Mesothelial cell of epicardium (in vitro differentiated cells): ENCODE measurements around the gene DTNB. TPM values are rescaled to one million over a fixed set of nuclear protein-coding genes. Genes with fewer than 3 reads are reported as not detected.

Source experiments
- DNase-seq, 2 experiments: peaks; one replicate each; pipeline ENCODE4 v3.0.0; 2021; ENCODE audit warnings: low spot score in 2 of 2; ENCODE audit not compliant: unreplicated experiment in 2 of 2
- H3K27ac Mint-ChIP-seq: 2 replicates; pipeline ENCODE4 v1.8.0; 2021; ENCODE audit warnings: mixed read lengths
- H3K27me3 Mint-ChIP-seq: 2 replicates; pipeline ENCODE4 v1.8.0; 2021; ENCODE audit warnings: low read depth, mixed read lengths
- H3K36me3 Mint-ChIP-seq: 2 replicates; pipeline ENCODE4 v1.8.0; 2021; ENCODE audit warnings: mixed read lengths
- H3K4me1 Mint-ChIP-seq: 2 replicates; pipeline ENCODE4 v1.8.0; 2021; ENCODE audit warnings: mixed read lengths
- H3K4me3 Mint-ChIP-seq: 2 replicates; pipeline ENCODE4 v1.8.0; 2021; ENCODE audit warnings: mild to moderate bottlenecking, moderate library complexity, mixed read lengths
- H3K9me3 Mint-ChIP-seq: 2 replicates; pipeline ENCODE4 v1.8.0; 2021; ENCODE audit warnings: mixed read lengths
- total RNA-seq: library from RNA; stranded (reverse); gene quantifications from 3 replicates; pipeline ENCODE4 v1.2.1, GENCODE V29; 2021
- TF ChIP-seq, protein P1 (sequence below): fragments of 200-600 bp; sonication (generic); IDR thresholded peaks from one replicate; pipeline ENCODE4 v1.5.0; 2021; ENCODE audit warnings: antibody characterized with exemption; ENCODE audit not compliant: unreplicated experiment

The DTNB gene
- total RNA-seq, 1 donor from 2014 or later = 36.3 TPM

DNA sequence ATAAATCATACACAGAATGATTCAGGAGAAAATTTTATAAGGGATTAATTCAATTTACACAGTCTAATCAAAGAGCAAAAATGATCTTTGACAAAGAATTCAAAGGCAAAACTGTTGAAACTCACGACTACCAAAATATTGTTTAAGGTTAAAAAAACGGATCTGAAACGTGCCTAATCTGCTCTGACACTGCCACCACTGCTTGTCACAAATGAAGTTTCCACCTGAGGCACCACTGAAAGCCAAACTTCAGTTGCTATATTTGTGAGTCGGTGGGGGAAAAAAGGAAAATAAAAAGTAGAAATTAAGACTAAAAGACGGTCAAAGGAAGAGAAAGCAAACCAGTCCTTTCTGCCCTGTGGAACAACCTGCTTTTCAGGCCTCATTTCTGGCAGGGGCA, 191.0 kb downstream of the DTNB start:
- Mint-ChIP-seq H3K9me3 (no peaks in the 10 kb centered on the region), H3K4me1 (peaks cover 48% of the 10 kb centered on the region), H3K36me3 (peaks cover 12% of the 10 kb centered on the region), H3K4me3 (no peak overlapping the region), H3K27ac (peak overlapping the region; percentile 95), H3K27me3 (no peaks in the 10 kb centered on the region)
- TF ChIP-seq, protein P1, sequence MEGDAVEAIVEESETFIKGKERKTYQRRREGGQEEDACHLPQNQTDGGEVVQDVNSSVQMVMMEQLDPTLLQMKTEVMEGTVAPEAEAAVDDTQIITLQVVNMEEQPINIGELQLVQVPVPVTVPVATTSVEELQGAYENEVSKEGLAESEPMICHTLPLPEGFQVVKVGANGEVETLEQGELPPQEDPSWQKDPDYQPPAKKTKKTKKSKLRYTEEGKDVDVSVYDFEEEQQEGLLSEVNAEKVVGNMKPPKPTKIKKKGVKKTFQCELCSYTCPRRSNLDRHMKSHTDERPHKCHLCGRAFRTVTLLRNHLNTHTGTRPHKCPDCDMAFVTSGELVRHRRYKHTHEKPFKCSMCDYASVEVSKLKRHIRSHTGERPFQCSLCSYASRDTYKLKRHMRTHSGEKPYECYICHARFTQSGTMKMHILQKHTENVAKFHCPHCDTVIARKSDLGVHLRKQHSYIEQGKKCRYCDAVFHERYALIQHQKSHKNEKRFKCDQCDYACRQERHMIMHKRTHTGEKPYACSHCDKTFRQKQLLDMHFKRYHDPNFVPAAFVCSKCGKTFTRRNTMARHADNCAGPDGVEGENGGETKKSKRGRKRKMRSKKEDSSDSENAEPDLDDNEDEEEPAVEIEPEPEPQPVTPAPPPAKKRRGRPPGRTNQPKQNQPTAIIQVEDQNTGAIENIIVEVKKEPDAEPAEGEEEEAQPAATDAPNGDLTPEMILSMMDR = no peak
- DNase-seq = no peak

DNA sequence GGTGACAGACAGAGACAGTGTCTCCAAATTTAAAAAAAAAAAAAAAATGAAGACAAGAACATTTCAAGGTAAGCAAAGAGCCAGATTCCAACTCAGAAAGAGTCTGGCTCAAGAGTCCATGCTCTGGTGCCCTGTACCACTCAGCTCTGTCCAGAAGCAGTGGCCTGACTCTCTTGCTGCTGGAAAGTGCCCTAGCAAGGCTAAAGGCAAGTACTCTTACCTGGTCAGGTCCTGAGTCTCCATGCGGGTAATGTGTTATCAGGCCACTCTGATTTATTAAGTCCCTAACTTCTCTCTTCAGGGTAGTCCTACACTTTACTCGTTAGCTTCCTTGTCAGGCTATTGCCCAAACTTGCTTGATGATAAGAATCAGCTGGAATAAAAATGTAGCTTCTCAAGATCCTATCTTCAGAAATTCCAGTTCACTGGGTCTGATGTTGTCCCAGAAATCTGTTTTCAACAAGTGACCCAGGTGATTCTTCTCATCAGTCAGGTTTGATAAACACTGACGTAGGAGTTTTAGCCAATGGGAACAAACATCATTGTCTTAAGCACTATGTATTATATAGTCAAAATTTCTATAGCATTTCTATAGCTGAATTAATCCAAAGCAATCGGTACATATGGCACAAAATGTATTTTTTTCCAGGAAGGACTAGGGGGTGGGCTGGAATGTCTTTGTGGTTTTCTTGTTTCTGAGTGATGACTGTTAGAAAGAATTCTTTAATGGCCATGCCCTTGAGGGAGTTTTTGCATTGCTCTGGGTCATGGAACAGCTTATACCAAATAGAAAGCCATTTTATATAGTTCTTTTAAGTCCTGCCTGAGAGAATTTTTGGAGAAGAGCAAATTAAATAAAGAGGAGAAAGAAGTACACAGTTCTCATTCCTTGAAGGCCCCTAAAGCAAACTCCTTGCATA, 191.7 kb downstream of the DTNB start:
- no peak for DNase-seq
- TF ChIP-seq, protein P1 = no peak
- Mint-ChIP-seq H3K4me3 (no peak overlapping the region), H3K9me3 (peaks cover under 1% of the 10 kb centered on the region), H3K36me3 (peaks cover 12% of the 10 kb centered on the region), H3K4me1 (peaks cover 48% of the 10 kb centered on the region), H3K27me3 (no peaks in the 10 kb centered on the region), H3K27ac (peak overlapping the region; percentile 95)

DNA sequence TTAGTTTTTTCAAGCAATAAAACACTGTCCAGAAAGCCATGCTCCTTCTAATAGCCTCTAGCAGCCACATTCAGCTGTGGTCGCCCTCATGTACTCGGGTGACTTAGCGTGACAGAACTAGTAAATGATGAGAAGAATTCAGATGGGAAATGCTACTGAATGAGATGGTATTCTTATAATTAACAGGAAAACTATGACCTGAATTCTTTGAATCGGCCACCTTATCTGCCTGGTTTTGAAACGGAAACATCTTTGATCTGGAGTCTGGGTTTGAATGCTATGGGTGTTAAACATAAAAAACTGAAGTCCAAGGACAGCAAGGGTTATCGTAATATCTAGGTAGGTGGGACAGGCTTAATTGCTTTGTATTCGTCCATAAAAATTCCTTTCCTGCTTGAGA, 192.8 kb downstream of the DTNB start:
- DNase-seq = no peak
- Mint-ChIP-seq H3K9me3 (peaks cover 6% of the 10 kb centered on the region), H3K36me3 (peaks cover 17% of the 10 kb centered on the region), H3K27ac (peak overlapping the region; percentile 28), H3K4me3 (no peak overlapping the region), H3K4me1 (peaks cover 48% of the 10 kb centered on the region), H3K27me3 (no peaks in the 10 kb centered on the region)
- TF ChIP-seq, protein P1 = no peak

DNA sequence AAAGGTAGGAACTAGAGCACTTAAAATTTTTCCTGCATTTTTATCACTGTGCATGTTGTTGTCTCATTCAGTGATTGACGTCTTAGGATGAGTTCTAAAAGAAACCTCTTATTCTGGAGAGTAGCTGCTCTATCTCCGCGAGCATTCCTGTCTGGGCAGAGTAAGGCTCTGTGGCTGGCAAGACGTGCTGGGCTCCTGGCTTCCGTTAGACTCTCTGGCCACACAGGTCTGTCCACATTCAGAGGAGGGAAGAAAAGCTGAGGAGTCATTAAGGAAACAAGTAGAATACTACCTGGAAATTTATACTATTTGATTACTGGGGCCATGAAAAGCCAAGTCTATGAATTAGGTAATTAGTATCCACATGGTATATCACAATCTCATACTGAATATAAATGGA, 193.6 kb downstream of the DTNB start:
- no peak for DNase-seq
- H3K27ac Mint-ChIP-seq = peak overlapping the region; percentile 25
- peaks cover 23% of the 10 kb centered on the region for H3K36me3 Mint-ChIP-seq
- TF ChIP-seq, protein P1 = no peak
- H3K4me3 Mint-ChIP-seq = no peak overlapping the region
- peaks cover 12% of the 10 kb centered on the region for H3K9me3 Mint-ChIP-seq
- no peaks in the 10 kb centered on the region for H3K27me3 Mint-ChIP-seq
- H3K4me1 Mint-ChIP-seq = peaks cover 48% of the 10 kb centered on the region

DNA sequence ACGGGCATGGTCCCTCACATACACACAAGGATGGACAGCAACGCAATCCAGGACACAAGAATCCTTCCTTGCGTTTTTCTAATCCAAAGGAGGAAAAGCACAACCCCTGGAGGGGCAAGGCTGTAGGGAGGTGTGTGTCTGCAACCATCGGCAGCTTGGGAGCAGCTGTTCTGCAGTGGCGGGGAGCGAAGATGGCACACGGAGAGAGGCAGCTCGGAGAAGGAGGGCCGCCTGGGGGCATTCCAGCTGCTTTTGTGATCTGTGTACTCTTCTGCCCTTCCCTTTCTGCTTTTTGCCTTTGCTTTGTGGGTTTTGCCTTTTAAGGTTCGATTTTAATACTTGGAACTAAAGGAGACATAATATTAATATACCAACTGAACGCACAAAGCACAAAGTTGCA, 194.6 kb downstream of the DTNB start:
- Mint-ChIP-seq H3K27ac (no peak overlapping the region), H3K36me3 (peaks cover 25% of the 10 kb centered on the region), H3K4me3 (no peak overlapping the region), H3K4me1 (peaks cover 46% of the 10 kb centered on the region), H3K9me3 (peaks cover 15% of the 10 kb centered on the region), H3K27me3 (no peaks in the 10 kb centered on the region)
- TF ChIP-seq, protein P1 = no peak
- no peak for DNase-seq
